SJCRH30 (cell line): ENCODE measurements around the gene EXOSC5. TPM values are rescaled to one million over a fixed set of nuclear protein-coding genes. Genes with fewer than 3 reads are reported as not detected.
"Not testable (repeated sequence)": the region's sequence is repeated elsewhere in the genome, so short reads cannot be mapped to it uniquely, and the experiment has no call there.

Source experiments
- DNase-seq, 2 experiments: peaks; one replicate each; pipeline ENCODE4 v3.0.0-alpha.2; 2015 to 2020
- H3K27ac ChIP-seq: fragments of 250-450 bp; sonication (Bioruptor Pico); 2 replicates; pipeline ENCODE4 v1.5.1; 2020; ENCODE audit warnings: mild to moderate bottlenecking, moderate library complexity
- H3K27me3 ChIP-seq: fragments of 250-450 bp; sonication (Bioruptor Pico); 2 replicates; pipeline ENCODE4 v1.5.1; 2020; ENCODE audit warnings: mild to moderate bottlenecking, moderate library complexity
- H3K36me3 ChIP-seq: fragments of 250-450 bp; sonication (Bioruptor Pico); 2 replicates; pipeline ENCODE4 v1.5.1; 2020; ENCODE audit warnings: mild to moderate bottlenecking, moderate library complexity
- H3K4me1 ChIP-seq: fragments of 250-450 bp; sonication (Bioruptor Pico); 2 replicates; pipeline ENCODE4 v1.5.1; 2020; ENCODE audit warnings: mild to moderate bottlenecking, moderate library complexity
- H3K4me3 ChIP-seq: fragments of 250-450 bp; sonication (Bioruptor Pico); 2 replicates; pipeline ENCODE4 v1.5.1; 2020; ENCODE audit warnings: mild to moderate bottlenecking, moderate library complexity
- H3K9me3 ChIP-seq: fragments of 250-450 bp; sonication (Bioruptor Pico); replicated peaks from 2 replicates; pipeline ENCODE4 v1.5.1; 2020; ENCODE audit warnings: mild to moderate bottlenecking, moderate library complexity
- total RNA-seq: library from RNA; depleted of rRNA; stranded (reverse); fragments of >200 nt; shearing (Covaris generic); gene quantifications from 2 replicates; pipeline ENCODE4 v1.2.3, GENCODE V29; 2014

Gene EXOSC5
- total RNA-seq, 1 experiment from 2014 or later, result 59.9 TPM

DNA sequence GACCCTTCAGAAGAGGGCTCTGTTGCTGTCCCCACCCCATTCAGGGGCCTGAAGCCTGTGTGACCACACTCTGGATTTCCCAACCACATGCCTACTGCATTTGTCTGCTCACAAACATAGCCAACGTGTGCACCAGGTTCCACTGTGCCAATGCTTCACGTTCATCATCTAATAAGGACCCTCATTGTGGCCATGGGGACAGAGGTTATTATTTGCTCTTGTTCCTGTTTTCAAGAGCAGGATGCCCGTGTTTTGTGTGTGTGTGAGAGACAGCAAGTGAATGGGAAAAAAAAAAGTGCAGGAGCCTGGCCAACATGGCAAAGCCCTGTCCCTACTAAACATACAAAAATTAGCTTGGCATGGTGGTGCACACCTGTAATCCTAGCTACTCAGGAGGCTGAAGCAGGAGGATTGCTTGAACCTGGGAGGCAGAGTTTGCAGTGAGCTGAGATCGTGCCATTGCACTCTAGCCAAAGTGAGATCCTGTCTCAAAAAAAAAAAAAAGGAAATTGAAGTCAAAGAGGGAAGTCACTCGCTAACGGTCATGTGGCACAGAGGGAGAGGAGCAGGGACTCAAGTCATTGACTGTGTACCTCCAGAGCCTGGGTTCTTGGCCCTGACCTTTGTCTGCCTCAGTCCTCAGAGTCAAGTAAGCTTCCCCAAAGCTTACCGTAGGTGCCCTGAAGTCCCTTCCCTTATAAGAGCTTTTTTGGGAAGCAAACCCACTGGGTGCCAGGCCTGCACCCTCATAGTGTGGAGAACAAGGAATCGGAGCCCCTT is 23.1 kb upstream of the EXOSC5 start:
- H3K36me3 ChIP-seq, result peaks cover 19% of the 10 kb centered on the region
- H3K4me3 ChIP-seq, result no peak overlapping the region
- H3K27ac ChIP-seq, result no peak overlapping the region
- no peaks in the 10 kb centered on the region for H3K9me3 ChIP-seq
- DNase-seq, result no peak
- H3K4me1 ChIP-seq, result peaks cover 30% of the 10 kb centered on the region
- no peaks in the 10 kb centered on the region for H3K27me3 ChIP-seq

DNA sequence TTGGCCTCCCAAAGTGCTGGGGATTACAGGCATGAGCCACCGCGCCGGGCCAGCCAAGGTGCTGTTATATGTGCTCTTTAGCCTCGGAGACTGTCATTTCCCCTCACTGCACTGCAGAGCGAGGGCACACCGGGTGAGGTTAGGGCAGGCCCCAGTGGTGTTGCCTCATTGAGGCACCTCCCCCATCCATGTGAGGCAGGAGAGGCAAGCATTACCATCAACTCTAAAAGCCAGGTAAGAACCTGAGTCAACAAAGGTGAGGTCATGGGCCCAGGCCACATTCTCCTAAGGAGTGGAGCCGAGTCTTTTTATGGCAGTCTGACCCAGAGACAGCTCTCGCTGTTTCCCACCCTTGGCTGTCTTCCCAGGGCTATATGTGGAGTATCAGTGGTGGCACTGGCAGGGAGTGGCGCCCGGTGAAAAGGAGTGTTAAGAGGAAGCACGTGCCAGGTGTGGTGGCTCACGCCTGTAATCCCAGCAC is 19.1 kb upstream of the EXOSC5 start:
- Histone ChIP-seq H3K36me3 (peaks cover 13% of the 10 kb centered on the region), H3K4me3 (no peak overlapping the region), H3K4me1 (peaks cover 50% of the 10 kb centered on the region), H3K27ac (peak overlapping the region; percentile 78; the same call in 1 of the 2 replicates), H3K9me3 (no peaks in the 10 kb centered on the region), H3K27me3 (no peaks in the 10 kb centered on the region)
- DNase-seq, result no peak

- Histone ChIP-seq H3K9me3 (no peaks in the 10 kb centered on the region), H3K27ac (peak overlapping the region; percentile 78), H3K27me3 (no peaks in the 10 kb centered on the region), H3K4me1 (peaks cover 50% of the 10 kb centered on the region), H3K36me3 (peaks cover 12% of the 10 kb centered on the region), H3K4me3 (no peak overlapping the region)
- DNase-seq, result peak; percentile 98 to 99
These were observed 18.0 kb upstream of the EXOSC5 start for GRCh38 chr19:41415154-41415571.

- Histone ChIP-seq H3K9me3 (no peaks in the 10 kb centered on the region), H3K27ac (peak overlapping the region; percentile 78), H3K4me3 (no peak overlapping the region), H3K36me3 (peaks cover 9% of the 10 kb centered on the region), H3K4me1 (peaks cover 51% of the 10 kb centered on the region), H3K27me3 (no peaks in the 10 kb centered on the region)
- no peak for DNase-seq
These were observed 17.3 kb upstream of the EXOSC5 start for GRCh38 chr19:41414461-41414860.

- H3K9me3 ChIP-seq, result no peaks in the 10 kb centered on the region
- no peak overlapping the region for H3K4me3 ChIP-seq
- H3K4me1 ChIP-seq, result peaks cover 54% of the 10 kb centered on the region
- no peaks in the 10 kb centered on the region for H3K27me3 ChIP-seq
- no peak for DNase-seq
- H3K27ac ChIP-seq, result peak overlapping the region; percentile 78; the same call in 1 of the 2 replicates
- H3K36me3 ChIP-seq, result peaks cover 6% of the 10 kb centered on the region
These were observed 16.8 kb upstream of the EXOSC5 start for GRCh38 chr19:41413947-41414346.

- Histone ChIP-seq H3K4me1 (peaks cover 45% of the 10 kb centered on the region), H3K36me3 (peaks cover 4% of the 10 kb centered on the region; the same call in 1 of the 2 replicates), H3K27me3 (no peaks in the 10 kb centered on the region), H3K9me3 (no peaks in the 10 kb centered on the region), H3K27ac (no peak overlapping the region), H3K4me3 (no peak overlapping the region)
- DNase-seq, result no peak
These were observed 15.8 kb upstream of the EXOSC5 start for GRCh38 chr19:41412953-41413352.

DNA sequence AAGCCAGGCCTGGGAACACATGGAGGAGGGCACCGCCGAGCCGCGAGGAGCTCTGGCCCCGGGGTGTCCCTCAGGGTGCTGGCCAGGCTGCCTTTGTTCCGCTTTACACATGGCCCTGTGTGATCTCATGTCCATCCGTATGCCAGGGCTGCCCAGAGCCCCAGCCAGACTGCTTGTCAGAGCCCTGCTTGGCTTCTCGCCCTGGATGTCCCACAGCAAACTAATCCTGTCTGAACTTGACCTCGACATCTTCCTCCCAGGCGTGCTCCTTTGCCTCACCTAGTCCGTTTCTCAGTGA is 14.8 kb upstream of the EXOSC5 start:
- Histone ChIP-seq H3K27me3 (no peaks in the 10 kb centered on the region), H3K36me3 (peaks cover 4% of the 10 kb centered on the region; the same call in 1 of the 2 replicates), H3K4me1 (peaks cover 39% of the 10 kb centered on the region), H3K27ac (no peak overlapping the region), H3K4me3 (no peak overlapping the region), H3K9me3 (no peaks in the 10 kb centered on the region)
- no peak for DNase-seq

DNA sequence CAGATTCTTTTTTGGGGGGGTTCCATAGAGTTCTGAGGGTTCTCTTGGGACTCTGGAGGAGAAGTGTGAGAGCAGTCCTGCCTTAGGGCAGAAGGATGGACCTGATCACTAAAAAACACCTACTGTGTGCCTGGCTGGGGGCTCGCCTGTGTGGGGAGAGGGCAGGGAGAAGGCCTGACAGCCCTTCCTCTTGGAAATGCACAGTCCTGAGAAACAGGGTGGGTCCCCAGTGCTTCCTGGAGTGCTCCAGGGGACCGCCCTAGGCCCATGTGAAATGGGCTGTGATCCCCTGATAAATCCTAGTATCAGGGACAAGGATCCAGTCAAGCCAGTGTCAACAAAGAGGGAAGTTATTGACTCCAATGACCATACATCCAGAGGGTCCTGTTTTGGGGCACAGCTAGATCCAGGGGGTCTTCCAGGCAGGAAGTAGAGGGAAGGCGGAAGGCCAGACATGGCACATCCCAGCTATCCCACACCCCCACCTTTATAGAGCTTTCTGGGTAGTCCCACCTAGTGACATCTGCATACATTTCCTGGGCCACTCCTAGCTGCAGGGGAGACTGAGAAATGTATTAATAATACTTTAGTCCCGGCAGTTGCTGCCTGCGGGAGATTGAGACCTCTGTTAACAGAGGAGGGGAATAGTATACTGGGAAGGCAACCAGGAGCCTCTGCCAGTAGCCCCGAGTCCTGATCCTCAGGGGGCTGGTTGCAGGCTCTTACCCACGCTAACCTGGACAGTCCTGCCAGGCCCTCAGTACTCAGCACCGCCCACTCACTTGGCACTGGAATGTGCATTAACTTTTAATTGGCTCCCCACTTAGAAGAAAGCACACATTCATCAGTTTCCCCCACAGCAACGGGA is 14.2 kb upstream of the EXOSC5 start:
- peaks cover 38% of the 10 kb centered on the region for H3K4me1 ChIP-seq
- H3K4me3 ChIP-seq, result no peak overlapping the region
- H3K9me3 ChIP-seq, result no peaks in the 10 kb centered on the region
- no peaks in the 10 kb centered on the region for H3K27me3 ChIP-seq
- peaks cover 3% of the 10 kb centered on the region; the same call in 1 of the 2 replicates for H3K36me3 ChIP-seq
- DNase-seq, result no peak
- H3K27ac ChIP-seq, result no peak overlapping the region

- Histone ChIP-seq H3K27ac (no peak overlapping the region), H3K27me3 (no peaks in the 10 kb centered on the region), H3K4me3 (no peak overlapping the region), H3K9me3 (no peaks in the 10 kb centered on the region), H3K36me3 (no peaks in the 10 kb centered on the region), H3K4me1 (peaks cover 29% of the 10 kb centered on the region)
- DNase-seq, result no peak
These were observed 13.3 kb upstream of the EXOSC5 start for GRCh38 chr19:41410336-41411054.

DNA sequence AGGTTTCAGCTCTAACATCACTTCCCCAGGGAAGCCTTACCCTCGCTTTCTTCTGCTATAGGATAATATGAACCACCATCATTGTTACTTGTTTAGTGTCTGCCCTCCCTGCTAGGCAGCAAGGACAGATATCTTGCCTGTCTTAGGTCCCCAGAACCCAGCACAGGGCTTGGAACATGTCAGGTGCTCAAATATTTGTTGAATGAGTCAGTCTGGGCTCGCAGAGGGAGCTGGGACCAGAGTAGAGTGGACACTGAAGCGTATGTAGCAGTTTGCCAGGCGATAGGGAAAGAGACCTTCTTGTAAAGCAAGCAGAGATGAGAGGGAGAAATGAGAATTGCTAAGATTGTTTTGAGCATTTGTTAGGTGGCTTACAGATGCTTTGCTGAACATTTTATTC is 12.1 kb upstream of the EXOSC5 start:
- Histone ChIP-seq H3K9me3 (no peaks in the 10 kb centered on the region), H3K4me1 (peaks cover 18% of the 10 kb centered on the region), H3K27ac (no peak overlapping the region), H3K36me3 (no peaks in the 10 kb centered on the region), H3K4me3 (no peak overlapping the region), H3K27me3 (no peaks in the 10 kb centered on the region)
- DNase-seq, result peak; percentile 38 to 44

GRCh38 chr19:41408846-41409245 is 11.7 kb upstream of the EXOSC5 start:
- H3K27ac ChIP-seq, H3K27me3 ChIP-seq, H3K4me3 ChIP-seq, H3K9me3 ChIP-seq, H3K36me3 ChIP-seq, DNase-seq: not testable (repeated sequence)
- H3K4me1 ChIP-seq, result peaks cover 14% of the 10 kb centered on the region

DNA sequence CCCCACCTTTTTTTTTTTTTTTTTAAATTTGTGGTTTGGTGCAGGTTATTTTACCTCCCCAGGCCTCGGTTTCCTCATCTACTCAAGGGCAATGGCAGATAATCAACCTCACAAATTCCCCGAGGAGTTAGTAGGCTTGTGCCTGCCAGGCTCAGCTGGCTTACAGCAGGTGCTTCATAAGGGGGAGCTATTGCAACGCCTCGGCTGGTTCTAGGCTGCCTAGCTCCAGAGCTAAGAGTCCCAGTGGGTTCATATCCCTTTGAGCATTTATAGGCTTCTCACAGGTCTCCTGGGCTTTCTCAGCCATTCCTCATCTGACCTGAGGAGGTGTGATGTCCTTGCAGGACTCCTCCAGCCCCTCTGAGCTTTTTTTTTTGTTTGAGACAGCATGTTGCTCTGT is 11.1 kb upstream of the EXOSC5 start:
- peaks cover 8% of the 10 kb centered on the region for H3K4me1 ChIP-seq
- no peak overlapping the region for H3K4me3 ChIP-seq
- H3K9me3 ChIP-seq, result no peaks in the 10 kb centered on the region
- no peaks in the 10 kb centered on the region for H3K36me3 ChIP-seq
- DNase-seq, result no peak
- H3K27me3 ChIP-seq, result no peaks in the 10 kb centered on the region
- no peak overlapping the region for H3K27ac ChIP-seq

- no peak overlapping the region for H3K4me3 ChIP-seq
- no peaks in the 10 kb centered on the region for H3K36me3 ChIP-seq
- no peak for DNase-seq
- H3K9me3 ChIP-seq, result no peaks in the 10 kb centered on the region
- H3K27ac ChIP-seq, result no peak overlapping the region
- peaks cover 7% of the 10 kb centered on the region for H3K4me1 ChIP-seq
- no peaks in the 10 kb centered on the region for H3K27me3 ChIP-seq
These were observed 10.1 kb upstream of the EXOSC5 start for GRCh38 chr19:41407271-41407670.

GRCh38 chr19:41405776-41406175 is 8.6 kb upstream of the EXOSC5 start:
- H3K9me3 ChIP-seq, result no peaks in the 10 kb centered on the region
- no peak for DNase-seq
- no peaks in the 10 kb centered on the region for H3K36me3 ChIP-seq
- H3K4me3 ChIP-seq, result no peak overlapping the region
- H3K27me3 ChIP-seq, result no peaks in the 10 kb centered on the region
- peaks cover 7% of the 10 kb centered on the region for H3K4me1 ChIP-seq
- no peak overlapping the region for H3K27ac ChIP-seq
